RWPE2 (cell line): ENCODE data around the gene PRR7.

Experiments
- ATAC-seq: fragments of 200-7000 bp; cut with Tn5 transposase; 3 replicates; pipeline ENCODE4 v1.9.1; 2021; ENCODE audit warnings: low read depth
- DNase-seq: peaks from one replicate; pipeline ENCODE4 v3.0.0-alpha.2; 2020; ENCODE audit warnings: low spot score
- H3K27ac ChIP-seq: fragments of 450-650 bp; 2 replicates; pipeline ENCODE4 v1.5.1; 2017; ENCODE audit warnings: mild to moderate bottlenecking; ENCODE audit not compliant: poor library complexity, severe bottlenecking
- H3K27me3 ChIP-seq: fragments of 250-450 bp; sonication (Bioruptor Pico); 2 replicates; pipeline ENCODE4 v1.5.1; 2021; ENCODE audit warnings: mild to moderate bottlenecking, moderate library complexity; ENCODE audit not compliant: insufficient read depth, poor library complexity, severe bottlenecking
- H3K36me3 ChIP-seq: fragments of 250-450 bp; sonication (Bioruptor Pico); 2 replicates; pipeline ENCODE4 v1.5.1; 2020; ENCODE audit warnings: low read depth, mild to moderate bottlenecking, moderate library complexity
- H3K4me1 ChIP-seq: fragments of 250-450 bp; sonication (Bioruptor Pico); 2 replicates; pipeline ENCODE4 v1.5.1; 2021; ENCODE audit warnings: mild to moderate bottlenecking, moderate library complexity; ENCODE audit not compliant: insufficient read depth, poor library complexity, severe bottlenecking
- H3K4me3 ChIP-seq: fragments of 250-450 bp; sonication (Bioruptor Pico); 2 replicates; pipeline ENCODE4 v1.5.1; 2021; ENCODE audit warnings: mild to moderate bottlenecking, moderate library complexity; ENCODE audit not compliant: severe bottlenecking
- H3K9me3 ChIP-seq: fragments of 250-450 bp; sonication (Bioruptor Pico); 2 replicates; pipeline ENCODE4 v1.5.1; 2021; ENCODE audit warnings: mild to moderate bottlenecking, moderate library complexity; ENCODE audit not compliant: severe bottlenecking
- CTCF ChIP-seq: fragments of 450-650 bp; IDR thresholded peaks from one replicate; pipeline ENCODE4 v1.5.1; 2017; ENCODE audit warnings: mild to moderate bottlenecking, moderate library complexity; ENCODE audit not compliant: poor library complexity, severe bottlenecking

PRR7 gene

GRCh38 chr5:177489119-177489716 lies 42.6 kb downstream of the PRR7 start:
- no peak overlapping the region for H3K27ac ChIP-seq
- no peak for TF ChIP-seq CTCF
- DNase-seq = no peak
- no peaks in the 10 kb centered on the region for H3K27me3 ChIP-seq
- no peak overlapping the region for H3K4me3 ChIP-seq
- no peak for ATAC-seq
- no peaks in the 10 kb centered on the region for H3K9me3 ChIP-seq
- peaks cover 82% of the 10 kb centered on the region for H3K36me3 ChIP-seq
- peaks cover 8% of the 10 kb centered on the region for H3K4me1 ChIP-seq

GRCh38 chr5:177490311-177490991 lies 43.8 kb downstream of the PRR7 start:
- no peaks in the 10 kb centered on the region for H3K9me3 ChIP-seq
- H3K4me3 ChIP-seq = no peak overlapping the region
- TF ChIP-seq CTCF = no peak
- H3K27ac ChIP-seq = peak overlapping the region; percentile 11
- no peaks in the 10 kb centered on the region for H3K27me3 ChIP-seq
- DNase-seq = no peak
- peaks cover 18% of the 10 kb centered on the region for H3K4me1 ChIP-seq
- peaks cover 90% of the 10 kb centered on the region for H3K36me3 ChIP-seq
- no peak for ATAC-seq

DNA sequence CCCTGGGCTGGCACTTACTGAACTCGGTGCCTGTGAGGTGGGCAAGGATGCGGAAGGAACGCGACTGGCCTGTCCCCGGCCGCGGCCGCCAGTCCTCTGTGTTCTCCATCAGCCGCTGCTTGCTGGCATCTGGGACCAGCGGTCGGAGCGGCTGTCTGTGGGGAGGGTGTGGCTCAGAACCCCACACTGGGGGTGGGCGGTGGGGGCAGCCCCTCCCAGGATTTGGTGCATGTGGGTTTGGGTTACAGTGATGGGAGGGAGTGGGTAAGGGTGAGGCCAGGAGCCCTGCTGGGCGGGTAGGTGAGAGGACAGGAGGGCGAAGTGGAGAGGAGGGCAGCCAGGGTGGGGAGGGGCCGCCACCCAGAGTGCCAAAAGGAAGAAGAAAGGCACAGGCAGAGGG lies 44.4 kb downstream of the PRR7 start:
- no peak for TF ChIP-seq CTCF
- Histone ChIP-seq H3K4me3 (no peak overlapping the region), H3K4me1 (peaks cover 24% of the 10 kb centered on the region), H3K27ac (peak overlapping the region; percentile 11), H3K27me3 (no peaks in the 10 kb centered on the region), H3K9me3 (no peaks in the 10 kb centered on the region), H3K36me3 (peaks cover 90% of the 10 kb centered on the region)
- ATAC-seq (no peak), DNase-seq (no peak)

DNA sequence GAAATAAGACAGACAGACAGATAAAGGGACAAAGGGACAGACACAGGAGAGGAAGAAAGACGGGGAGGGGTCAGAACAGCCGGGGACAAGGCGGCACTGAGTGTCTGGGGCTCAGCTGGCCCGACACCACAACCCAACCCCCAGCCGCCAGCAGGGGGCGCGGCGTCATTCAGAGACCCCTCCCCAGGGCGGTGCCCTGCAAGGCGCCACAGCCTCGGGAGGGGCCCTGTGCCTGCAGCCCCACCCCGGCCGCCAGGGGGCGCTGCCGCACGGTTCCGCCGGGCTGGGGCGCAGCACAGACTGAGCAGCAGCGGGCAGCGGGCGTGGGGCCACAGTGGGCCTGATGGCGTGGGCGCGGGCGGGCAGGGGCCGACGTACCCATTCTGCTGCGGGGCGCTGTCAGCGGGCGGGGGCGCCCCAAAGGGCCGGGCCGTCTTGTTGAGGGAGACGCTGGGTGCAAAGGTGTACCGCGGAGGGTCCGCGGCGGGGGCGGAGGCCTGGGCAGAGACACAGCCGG lies 44.9 kb downstream of the PRR7 start:
- Histone ChIP-seq H3K4me1 (peaks cover 26% of the 10 kb centered on the region), H3K4me3 (no peak overlapping the region)

More for the DNA sequence above, 44.9 kb downstream of the PRR7 start:
- no peaks in the 10 kb centered on the region for H3K9me3 ChIP-seq
- ATAC-seq (peak; percentile 2; the same call in 1 of the 3 replicates), DNase-seq (no peak)
- peaks cover 90% of the 10 kb centered on the region for H3K36me3 ChIP-seq
- peak; percentile 94 for TF ChIP-seq CTCF
- H3K27ac ChIP-seq = peak overlapping the region; percentile 11
- no peaks in the 10 kb centered on the region for H3K27me3 ChIP-seq
